ENCODE results near the gene HSH2D. TPM values are rescaled to one million over a fixed set of nuclear protein-coding genes. Genes with fewer than 3 reads are reported as not detected.
"Not testable (repeated sequence)": the region's sequence is repeated elsewhere in the genome, so short reads cannot be mapped to it uniquely, and the experiment has no call there.

Gene HSH2D
- total RNA-seq, 1 donor, result not detected

GRCh38 chr19:16113727-16114126, 29.8 kb upstream of the HSH2D start:
- DNase-seq (ENCODE audit: low read depth), result no peak
- no peak for TF ChIP-seq CTCF (IDR thresholded peaks at IDR 0.05; ENCODE audit: insufficient read depth, low read length)
- no peak overlapping the region for H3K4me3 ChIP-seq (ENCODE audit: low read depth, low read length)

GRCh38 chr19:16115301-16116039, 28.0 kb upstream of the HSH2D start:
- TF ChIP-seq CTCF (IDR thresholded peaks at IDR 0.05; ENCODE audit: insufficient read depth, low read length), result no peak
- H3K4me3 ChIP-seq (ENCODE audit: low read depth, low read length), result no peak overlapping the region
- DNase-seq (ENCODE audit: low read depth), result no peak

- no peak for TF ChIP-seq CTCF (IDR thresholded peaks at IDR 0.05; ENCODE audit: insufficient read depth, low read length)
- H3K4me3 ChIP-seq (ENCODE audit: low read depth, low read length), result no peak overlapping the region
- DNase-seq (ENCODE audit: low read depth), result no peak
Observed at GRCh38 chr19:16116067-16116466, 27.4 kb upstream of the HSH2D start.

GRCh38 chr19:16117594-16118033, 25.9 kb upstream of the HSH2D start:
- H3K4me3 ChIP-seq (ENCODE audit: low read depth, low read length), result no peak overlapping the region

GRCh38 chr19:16118489-16119033, 24.9 kb upstream of the HSH2D start:
- DNase-seq (ENCODE audit: low read depth), result no peak
- no peak for TF ChIP-seq CTCF (IDR thresholded peaks at IDR 0.05; ENCODE audit: insufficient read depth, low read length)
- H3K4me3 ChIP-seq (ENCODE audit: low read depth, low read length), result no peak overlapping the region

More at GRCh38 chr19:16117594-16118033, 25.9 kb upstream of the HSH2D start:
- DNase-seq (ENCODE audit: low read depth), result no peak
- TF ChIP-seq CTCF (IDR thresholded peaks at IDR 0.05; ENCODE audit: insufficient read depth, low read length), result no peak

GRCh38 chr19:16119075-16119857, 24.2 kb upstream of the HSH2D start:
- not testable (repeated sequence) for H3K4me3 ChIP-seq (ENCODE audit: low read depth, low read length); DNase-seq (ENCODE audit: low read depth)

GRCh38 chr19:16121141-16121540, 22.3 kb upstream of the HSH2D start:
- TF ChIP-seq CTCF (IDR thresholded peaks at IDR 0.05; ENCODE audit: insufficient read depth, low read length), result no peak
- DNase-seq (ENCODE audit: low read depth), result no peak
- H3K4me3 ChIP-seq (ENCODE audit: low read depth, low read length), result no peak overlapping the region

Measured in fibroblast of the aortic adventitia (primary cell).